Activated naive CD4-positive, alpha-beta T cell treated with anti-CD3 and anti-CD28 coated beads, Interleukin-2, amount 50 U/mL, for 16 hours (primary cell): ENCODE data around the gene MCM3AP.
A peak's percentile ranks its signal among the peaks of the same experiment; 100 is the strongest.
"Not testable (repeated sequence)": the region's sequence is repeated elsewhere in the genome, so short reads cannot be mapped to it uniquely, and the experiment has no call there.

ENCODE experiments used
- DNase-seq: peaks from one replicate; pipeline ENCODE4 v3.0.0-alpha.2; 2020

MCM3AP gene

GRCh38 chr21:46239817-46240325 lies 45.5 kb downstream of the MCM3AP start:
- no peak for DNase-seq

DNA sequence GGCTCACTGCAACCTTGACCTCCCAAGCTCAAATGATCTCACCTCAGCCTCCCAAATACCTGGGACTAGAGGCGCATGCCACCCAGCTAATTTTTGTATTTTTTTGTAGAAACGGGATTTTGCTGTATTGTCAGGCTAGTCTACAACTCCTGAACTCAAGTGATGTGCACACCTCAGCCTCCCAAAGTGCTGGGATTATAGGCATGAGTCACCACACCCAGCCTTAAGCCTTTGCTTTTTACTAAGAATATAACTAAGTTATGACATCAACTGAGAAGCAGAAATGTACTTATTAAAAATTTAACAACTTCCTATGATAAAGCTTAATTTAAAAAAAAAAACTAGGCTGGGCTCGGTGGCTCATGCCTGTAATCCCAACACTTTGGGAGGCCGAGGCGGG lies 47.9 kb downstream of the MCM3AP start:
- DNase-seq = no peak

GRCh38 chr21:46234436-46234950 lies 50.9 kb downstream of the MCM3AP start:
- DNase-seq = no peak

- DNase-seq = no peak
Measured at GRCh38 chr21:46229923-46230260, 55.5 kb downstream of the MCM3AP start.

- peak; percentile 55 for DNase-seq
Measured at GRCh38 chr21:46229133-46229922, 56.1 kb downstream of the MCM3AP start.

- peak; percentile 97 for DNase-seq
Measured at GRCh38 chr21:46228345-46229051, 56.9 kb downstream of the MCM3AP start, which contains the start of gene LSS. Gene LSS, minus strand, starts transcription at chr21:46228774. Its CDS starts 29 bp downstream, at chr21:46228745.

- no peak for DNase-seq
Measured at GRCh38 chr21:46227811-46228344, 57.5 kb downstream of the MCM3AP start.

- DNase-seq = no peak
Measured at GRCh38 chr21:46226920-46227599, 58.4 kb downstream of the MCM3AP start.

- DNase-seq = no peak
Measured at GRCh38 chr21:46226146-46226545, 59.3 kb downstream of the MCM3AP start.

GRCh38 chr21:46223661-46224060 lies 61.8 kb downstream of the MCM3AP start:
- not testable (repeated sequence) for DNase-seq

GRCh38 chr21:46223217-46223616 lies 62.2 kb downstream of the MCM3AP start:
- DNase-seq = no peak

- DNase-seq = no peak
Measured at GRCh38 chr21:46222436-46223116, 62.8 kb downstream of the MCM3AP start.

DNA sequence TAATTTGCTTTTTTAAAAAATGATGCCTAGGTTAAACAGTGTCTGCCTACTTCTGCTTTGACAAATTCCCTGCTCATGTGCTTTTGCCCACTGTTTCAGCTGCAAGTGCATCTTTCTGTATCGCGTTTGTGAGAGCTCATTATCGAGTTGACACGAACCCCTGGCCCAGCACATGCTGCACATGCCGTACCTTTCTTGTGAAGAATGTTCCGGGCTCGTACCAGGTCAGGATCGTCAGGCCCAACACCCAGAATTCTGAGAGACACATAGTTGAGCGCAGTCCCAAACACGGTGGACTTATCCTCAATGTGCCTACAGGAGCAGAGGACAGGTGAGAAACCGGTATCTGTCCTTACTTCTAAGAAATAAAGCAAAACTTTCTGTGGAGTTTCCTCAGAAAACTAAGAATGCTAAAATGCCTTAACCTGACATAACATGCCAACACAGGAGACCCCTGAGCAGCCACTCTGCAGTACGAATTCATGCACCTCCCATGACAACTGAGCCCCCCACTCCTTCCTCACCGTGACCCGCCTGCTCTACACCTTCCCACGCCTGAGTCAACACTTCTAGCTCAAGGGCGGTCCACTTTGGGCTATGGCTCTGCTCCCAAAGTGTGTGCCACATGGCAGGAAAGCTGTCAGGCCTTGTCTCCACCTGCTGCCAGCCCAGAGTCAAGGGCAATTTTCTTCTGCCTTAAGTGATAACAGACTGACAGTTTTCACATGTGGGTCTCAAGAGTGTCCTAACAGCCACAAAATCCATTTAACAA lies 63.6 kb downstream of the MCM3AP start:
- DNase-seq = no peak

- no peak for DNase-seq
Measured at GRCh38 chr21:46220847-46221246, 64.6 kb downstream of the MCM3AP start.

DNA sequence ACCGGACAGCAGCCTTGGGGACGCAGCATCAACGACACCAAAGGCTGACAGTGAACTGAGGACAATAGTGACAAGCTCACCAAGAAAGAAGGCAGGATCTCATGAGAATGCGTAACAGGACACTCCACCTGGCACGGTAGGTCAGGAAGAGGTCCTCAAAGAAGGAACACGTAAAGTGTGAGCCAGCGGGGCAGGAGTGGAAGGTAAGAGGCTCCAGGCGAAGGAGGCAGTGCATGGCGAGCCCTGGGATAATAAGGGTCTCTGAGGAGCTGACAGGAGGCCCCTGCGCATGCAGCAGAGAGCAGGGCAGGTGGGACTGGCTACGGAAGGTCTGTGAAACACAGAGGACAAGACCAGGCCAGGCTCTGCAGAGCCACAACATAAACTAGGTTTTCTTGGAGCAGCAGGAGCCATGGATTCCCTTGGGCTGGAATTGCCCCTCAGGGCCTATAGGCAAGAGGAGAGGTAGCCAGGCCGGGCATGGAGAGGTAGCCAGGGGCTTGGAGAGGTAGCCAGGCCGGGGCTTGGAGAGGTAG lies 65.1 kb downstream of the MCM3AP start:
- no peak for DNase-seq

DNA sequence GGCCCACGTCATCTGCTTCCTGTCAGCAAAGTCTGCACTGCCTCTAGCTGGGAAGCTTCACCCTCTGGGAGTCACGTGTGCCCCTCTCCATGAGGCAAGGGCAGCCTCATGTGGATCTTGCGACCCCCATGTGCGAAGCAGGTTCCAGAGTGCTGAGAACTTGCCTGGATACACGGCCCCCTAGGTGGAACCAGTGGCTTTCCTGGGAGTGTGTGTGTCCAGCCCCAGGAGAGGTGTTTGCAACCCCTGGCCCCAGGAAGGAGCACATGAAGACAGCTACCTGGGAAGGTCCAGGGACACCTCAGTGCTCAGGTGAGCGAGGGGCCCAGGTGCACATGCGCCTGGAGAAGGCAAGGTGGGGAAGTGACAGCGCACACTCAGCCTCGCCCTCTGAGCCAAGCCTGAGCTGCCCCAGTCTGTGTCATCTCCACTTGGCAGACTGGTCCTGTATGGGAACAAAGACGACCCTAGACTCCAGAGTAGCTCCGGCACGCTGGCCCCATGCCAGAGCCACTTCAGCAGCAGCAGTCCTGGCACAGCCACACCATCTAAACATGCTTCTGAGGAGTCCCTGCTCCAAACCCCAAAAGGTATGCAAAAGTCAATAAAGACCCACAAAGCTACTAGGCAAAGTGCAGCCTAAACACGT lies 65.7 kb downstream of the MCM3AP start:
- DNase-seq = no peak

GRCh38 chr21:46218906-46219590 lies 66.4 kb downstream of the MCM3AP start:
- DNase-seq = no peak

- no peak for DNase-seq
Measured at GRCh38 chr21:46217511-46218196, 67.8 kb downstream of the MCM3AP start.

DNA sequence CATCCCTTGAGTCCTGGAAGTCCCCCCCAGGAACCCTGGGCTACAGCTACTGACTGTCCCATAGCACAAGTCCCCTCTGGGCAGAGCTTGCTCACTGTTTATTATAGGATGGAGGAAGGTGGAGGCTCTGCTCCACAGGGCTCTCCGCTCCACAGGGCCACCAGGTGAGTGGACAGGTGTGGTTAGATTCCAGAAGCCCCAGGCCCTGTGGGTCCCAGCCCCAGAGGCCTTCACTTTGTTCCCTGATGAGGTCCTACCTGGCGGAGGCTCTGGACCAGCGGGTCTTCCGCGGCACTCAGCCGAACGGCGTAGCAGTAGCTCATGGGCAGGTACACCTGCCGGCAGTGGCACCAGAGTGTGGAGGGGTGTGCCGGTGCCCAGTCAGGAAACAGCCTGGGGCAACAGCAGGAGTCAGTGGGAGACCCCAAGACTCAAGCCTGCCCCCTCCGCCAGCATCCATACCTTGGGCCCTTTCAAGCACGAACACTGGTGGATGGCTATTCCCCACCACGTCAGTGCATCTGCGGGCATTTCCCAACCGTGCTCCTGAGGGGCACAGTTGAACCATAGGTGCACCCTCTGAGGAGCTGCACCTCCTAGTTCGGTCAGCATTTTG lies 69.2 kb downstream of the MCM3AP start:
- no peak for DNase-seq
